Hematopoietic multipotent progenitor cell treated with erythropoietin and hydrocortisone succinate and interleukin-3 and kit ligand, for 8 days (in vitro differentiated cells): ENCODE data around the gene C14orf93.

Experiments
- DNase-seq: peaks from one replicate; pipeline ENCODE4 v3.0.0-alpha.2; 2015

The C14orf93 gene, protein sequence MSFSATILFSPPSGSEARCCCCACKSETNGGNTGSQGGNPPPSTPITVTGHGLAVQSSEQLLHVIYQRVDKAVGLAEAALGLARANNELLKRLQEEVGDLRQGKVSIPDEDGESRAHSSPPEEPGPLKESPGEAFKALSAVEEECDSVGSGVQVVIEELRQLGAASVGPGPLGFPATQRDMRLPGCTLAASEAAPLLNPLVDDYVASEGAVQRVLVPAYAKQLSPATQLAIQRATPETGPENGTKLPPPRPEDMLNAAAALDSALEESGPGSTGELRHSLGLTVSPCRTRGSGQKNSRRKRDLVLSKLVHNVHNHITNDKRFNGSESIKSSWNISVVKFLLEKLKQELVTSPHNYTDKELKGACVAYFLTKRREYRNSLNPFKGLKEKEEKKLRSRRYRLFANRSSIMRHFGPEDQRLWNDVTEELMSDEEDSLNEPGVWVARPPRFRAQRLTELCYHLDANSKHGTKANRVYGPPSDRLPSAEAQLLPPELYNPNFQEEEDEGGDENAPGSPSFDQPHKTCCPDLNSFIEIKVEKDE

DNA sequence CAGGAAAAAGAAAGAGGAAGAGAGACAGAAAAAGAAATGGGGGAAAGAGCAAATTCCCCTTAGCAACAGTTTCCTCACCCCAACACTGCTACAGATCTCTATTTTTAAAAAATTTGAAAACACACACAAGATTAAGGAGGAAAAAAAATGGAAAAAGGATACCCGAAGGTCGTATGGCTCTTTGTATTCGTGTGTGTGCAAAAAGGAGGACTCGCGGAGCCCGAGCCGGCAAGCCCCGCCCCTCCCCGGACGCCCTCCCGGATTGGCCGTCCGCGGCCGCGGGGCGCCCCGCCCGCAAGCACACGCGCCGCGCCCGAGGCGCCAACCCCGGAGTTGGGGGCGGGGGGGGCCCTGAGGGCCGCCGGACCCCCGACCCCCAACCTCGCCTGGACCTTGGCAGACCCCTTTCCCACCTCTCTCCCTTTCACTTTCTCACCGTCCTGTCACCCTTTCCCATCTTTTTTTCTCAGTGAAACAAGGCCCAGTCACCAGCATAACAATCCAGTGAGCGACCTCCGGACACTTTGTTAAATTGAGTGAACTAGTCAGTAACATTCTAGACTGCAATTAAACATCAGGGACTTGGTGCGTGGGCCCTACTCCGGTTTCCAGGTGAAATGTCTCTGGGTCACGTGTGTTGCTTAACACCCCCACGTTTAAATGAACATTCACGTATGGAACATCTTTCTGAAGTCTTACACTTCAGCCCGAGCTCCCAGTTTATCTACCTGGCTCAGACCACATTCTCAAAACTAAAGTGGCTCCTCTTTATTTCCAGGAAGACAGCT, at the start of gene C14orf93:
TSS of gene C14orf93 (minus strand) at position 205 of the 788 bp plus-strand sequence. CDS start 11,120 bp downstream, outside the sequence.
- peak; percentile 79 for DNase-seq

DNA sequence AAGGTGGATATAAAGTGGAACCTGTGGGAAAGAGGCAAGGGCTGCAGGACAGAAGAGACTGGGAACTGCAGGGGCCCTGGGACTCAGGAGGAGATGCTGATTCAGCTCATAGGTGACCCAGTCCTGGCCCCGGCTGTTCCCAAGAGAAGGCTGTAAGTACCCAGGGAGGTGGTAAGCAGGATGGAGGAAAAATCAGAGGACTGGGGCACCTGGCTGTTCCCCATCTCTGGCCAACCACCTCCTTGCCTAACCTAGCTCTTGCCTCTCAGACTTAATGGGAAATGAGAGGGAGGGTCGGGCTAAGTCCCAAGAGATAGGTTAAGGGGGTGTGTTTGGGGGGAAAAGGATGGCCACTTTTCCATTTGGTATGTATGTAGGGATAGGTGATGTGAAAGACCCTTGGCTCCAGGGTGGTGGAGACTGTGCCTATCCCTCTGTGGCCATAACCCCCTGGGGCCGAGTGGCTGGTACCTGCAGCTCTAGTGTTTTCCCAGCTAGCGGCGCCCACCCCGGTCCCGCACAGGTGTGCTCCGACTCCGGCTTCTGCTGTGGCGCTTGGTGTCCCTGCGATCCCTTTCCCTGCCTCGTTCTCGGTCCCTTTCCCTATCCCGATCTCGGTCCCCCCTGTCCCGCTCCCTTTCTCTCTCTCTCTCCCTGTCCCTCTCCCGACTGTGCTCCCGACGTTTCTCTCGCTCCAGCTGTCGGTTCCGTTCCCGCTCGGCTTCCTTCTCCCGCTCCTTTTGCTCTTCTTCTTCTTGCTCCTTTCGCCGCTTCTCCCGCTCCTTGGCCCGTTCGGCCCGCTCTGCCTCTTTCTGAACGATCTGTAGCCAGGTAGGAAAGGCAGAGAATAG, 48.9 kb upstream of the C14orf93 start:
- no peak for DNase-seq

DNA sequence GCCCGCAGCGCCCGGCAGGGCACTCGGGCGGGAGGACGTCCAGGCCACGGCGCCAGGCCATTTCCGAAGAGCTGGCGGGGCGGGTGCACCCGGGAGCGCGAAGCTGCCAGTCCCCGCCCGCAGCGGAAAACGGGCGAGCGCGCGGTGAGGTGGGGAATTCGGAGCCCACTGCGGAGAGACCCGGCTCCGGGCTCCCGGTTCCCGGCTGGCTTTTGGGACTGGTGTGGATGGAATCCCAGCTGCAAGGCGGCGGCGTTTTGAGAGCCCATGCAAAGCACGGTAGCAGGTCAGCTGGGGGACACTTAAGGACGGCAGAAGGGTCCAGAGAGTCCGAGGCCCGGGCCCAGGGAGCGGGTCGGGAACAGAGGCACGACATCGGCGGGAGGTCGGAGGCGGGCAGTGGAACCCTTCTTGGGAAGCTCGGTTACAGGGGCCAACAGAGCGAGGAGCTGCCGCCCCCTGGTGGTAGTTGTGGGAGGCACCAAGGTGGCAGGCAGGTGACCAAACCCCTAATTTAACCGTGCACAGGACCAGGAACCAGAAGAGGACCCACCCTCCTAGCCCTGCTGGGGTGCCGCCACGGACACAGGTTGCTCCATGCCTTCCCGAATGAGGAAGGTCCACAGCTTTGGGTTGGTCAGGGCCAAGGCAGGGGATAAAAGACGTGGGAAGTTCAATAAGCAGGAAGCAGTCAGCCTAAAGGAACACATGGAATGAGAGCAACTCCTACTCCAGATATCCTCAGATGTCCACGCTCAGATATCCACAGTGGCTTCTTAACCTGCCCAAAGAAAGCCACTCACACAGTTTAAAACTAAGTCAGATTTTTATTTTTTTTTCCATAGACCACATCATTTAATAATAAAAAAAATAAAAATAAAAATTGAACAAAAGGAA, 48.1 kb upstream of the C14orf93 start:
- peak; percentile 87 for DNase-seq

DNA sequence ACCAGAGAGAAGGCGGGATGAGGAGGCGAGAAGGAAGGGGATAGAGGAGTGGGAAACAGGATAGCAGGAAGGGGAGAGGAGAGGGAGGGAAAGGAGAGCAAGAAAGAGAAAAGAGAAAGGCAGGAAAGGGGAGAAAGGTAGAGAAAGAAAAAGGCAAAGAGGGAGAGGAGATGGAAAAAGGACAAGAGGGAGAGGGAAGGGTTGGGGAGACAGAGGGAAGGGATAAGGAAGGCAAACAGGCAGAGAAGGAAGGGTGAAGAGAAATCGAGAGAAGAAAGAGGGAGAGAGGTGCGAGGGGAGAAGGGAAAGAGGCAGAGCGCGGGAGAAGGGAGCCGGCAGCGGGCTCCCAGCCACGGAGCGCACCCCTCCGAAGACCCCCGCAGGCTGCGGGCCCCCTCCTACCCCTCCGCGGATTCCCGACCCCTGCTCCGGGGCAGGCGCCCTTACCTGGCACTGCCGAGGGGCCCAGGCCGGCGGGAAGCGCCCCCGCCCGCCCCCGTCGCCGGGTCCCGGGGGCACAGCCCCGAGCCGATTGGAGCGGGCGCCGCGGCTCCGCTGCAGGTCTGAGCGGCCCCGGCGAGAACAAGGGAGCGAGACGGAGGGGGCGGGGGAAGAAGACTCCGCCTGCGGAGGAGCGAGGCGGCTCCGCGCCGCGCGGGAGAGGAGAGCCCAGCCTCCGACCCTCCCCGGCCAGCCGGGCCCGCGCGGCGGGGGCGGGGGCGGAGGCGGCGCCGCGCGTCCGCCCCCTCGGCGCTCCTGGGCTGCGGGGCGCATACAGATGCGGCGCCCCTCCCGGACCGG, 47.2 kb upstream of the C14orf93 start, which contains the start of gene CDH24:
TSS of gene CDH24 (minus strand) at position 565 of the 801 bp plus-strand sequence. CDS start 1,787 bp downstream, outside the sequence.
- peak; percentile 71 for DNase-seq

DNA sequence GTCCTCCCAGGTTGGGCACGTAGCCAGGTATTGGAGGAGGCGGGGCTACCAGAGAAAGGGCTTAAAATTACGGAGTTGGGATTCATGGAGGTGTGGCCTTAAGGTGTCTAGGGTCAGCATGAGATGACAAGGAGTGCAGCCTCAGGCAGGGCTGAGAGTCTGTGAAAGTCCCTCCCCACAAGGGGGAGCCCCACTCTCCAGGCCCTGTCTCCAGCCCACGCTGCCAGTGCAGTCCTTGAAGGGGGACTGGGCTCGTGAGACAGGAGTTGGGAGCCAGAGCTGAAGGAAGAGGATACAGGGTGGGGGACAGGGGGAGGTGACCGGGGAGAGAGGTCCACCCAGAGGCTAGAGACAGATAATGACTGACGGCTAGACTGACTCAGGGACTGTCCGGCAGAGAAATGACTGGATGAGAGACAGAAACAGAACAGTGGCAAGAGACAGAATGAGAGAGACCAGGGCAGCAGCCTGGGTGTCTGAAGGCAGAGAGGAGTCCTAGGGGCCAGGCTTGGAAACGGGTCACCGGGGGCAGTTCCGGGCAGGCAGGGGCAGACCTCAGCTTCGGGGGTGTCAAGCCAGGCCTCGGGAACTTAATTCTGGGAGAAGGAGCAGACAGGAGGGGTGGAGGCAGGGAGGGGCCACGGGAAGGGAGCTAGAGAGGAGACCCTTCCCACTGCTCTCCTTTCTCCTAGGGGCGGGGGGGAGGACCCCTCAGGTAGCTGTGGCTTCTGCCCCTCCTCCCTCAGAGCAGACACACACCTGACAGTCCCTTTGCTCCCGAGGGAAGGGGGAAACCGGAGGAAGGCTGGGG, 46.4 kb upstream of the C14orf93 start:
- peak; percentile 82 for DNase-seq

DNA sequence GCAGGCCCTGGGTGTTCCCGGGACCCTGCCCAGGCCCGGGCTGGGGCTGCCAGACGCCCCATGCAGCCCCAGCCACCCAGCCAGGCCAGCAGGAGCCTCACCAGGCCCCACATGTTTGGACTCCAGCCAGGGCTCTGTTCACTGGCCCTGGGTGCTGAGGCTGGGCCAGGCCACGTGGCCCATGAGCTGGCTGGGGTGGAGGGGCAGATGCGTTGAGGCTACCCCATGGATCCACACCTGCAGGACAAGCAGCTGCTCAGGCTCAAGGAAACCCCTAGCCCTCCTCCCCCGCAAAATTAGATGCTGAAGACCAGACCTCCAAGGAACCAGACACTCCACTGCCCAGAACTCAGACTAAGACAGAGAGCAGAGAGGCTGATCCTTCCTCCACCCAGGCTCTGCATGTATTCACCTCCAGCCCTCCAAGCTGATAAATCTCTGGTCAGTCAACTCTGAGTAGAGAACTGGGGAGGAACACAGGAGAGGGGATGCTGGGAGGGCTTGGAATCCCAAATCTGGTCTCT, 45.7 kb upstream of the C14orf93 start:
- DNase-seq = peak; percentile 23

DNA sequence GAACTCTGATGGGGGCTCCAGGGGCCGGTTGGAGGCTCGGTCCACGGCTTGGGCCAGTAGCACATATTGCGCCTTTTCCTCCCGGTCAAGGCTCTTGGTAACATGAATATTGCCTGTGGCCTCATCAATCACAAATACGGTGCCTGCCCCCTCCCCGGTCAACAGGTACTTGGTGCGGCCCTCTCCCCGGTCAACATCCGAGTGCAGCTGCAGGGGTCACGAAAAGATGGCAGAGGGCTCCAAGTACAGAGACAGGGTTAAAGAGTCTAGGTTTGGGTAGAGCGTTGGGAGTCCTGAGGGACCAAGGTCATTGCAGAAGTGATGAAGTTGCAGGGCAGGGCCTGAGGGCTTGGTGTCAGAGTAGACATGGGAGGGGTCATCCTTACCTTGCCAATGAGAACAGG, 45.2 kb upstream of the C14orf93 start:
- no peak for DNase-seq

DNA sequence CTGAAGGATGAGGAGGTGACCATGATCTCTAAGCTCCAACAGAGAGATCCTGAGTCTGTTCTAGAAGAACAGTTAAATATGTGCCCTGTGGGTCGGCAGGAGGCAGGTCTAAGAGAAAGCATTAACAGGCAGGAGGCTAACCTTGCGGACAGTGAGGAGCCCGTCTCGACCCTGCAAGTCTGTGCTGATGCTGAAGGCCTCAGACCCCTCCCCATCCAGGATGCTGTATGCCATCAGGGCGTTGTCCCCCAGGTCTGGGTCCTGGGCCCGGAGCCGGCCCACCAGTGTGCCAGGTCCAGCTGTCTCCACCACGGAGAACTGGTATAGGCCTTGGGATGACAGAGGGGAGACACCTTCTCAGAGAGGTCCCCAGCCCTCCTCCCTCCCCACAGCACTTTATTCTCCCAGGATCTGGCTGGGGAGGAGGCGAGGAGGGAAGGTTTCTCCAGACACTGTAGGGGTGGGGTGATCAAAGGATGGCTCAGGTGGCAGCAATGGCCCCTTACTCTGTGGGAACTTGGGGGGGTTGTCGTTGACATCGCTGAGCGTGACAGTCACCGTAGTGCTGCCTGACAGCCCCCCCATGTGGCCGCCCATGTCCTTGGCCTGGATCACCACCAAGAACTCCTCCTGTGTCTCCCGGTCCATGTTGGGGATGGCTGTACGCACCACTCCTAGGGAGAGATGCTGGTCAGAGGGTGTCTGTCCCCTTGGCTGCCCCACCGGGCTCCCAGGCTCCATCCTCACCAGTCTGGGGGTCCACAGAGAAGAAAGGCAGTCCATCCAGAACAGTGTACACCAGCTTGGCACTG, 44.3 kb upstream of the C14orf93 start:
- no peak for DNase-seq

DNA sequence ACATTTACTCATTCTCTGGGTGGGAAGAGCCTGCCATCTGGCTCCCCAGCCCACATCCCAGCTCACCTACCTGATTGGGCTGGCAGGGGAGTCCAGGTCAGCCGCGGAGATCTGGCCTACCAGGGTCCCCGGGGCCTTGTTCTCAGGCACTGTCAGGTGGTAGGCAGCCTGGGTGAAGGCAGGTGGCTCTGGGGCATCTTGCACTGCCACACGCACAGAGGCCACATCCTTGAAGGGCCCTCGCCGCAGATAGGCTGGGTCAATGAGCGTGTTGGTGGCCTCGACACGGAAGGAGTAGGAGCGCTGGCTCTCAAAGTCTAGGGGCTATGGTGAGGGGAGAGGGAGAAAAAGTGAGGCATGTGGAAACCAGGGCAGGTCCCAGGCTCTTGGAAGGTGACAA, 43.5 kb upstream of the C14orf93 start:
- DNase-seq = no peak

DNA sequence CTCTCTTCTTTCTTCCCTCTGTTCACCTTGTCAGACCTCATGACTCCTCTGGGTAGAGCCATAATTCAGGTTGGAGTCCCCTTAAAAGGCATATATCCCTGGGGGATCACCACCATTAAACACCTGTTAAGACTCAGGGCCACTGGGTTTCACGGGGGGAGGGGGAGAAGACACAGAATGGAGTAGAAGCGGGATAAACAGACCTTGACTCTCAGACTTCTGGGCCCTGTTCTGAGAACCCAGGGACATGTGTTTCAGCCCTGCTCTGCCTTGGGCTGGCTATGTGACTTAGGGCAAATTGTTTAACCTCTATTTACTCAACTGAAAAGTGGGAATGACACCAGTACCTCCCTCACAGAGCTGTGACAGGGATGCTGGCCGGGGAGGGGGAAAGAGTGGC, 42.7 kb upstream of the C14orf93 start:
- DNase-seq = no peak

DNA sequence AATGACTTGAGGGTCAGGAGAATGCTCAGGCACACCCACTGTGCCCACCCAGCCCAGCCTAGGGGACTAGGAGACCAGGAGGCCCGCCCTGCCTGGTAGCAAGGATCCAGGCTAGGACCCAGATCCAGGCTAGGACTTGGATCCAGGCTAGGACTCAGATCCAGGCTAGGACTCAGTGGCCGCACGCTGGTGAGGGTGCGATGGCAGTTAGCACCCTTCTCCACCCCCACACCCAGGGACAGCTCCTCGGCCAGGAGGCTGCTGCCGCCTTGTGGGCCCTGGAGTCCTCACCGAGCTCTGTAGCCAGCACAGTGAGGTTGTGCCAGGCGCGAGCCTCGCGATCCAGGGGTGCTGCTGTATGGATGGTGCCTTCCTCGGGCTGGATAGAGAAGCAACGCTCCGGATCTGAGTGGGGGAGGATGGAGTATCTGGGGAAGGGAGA, 42.3 kb upstream of the C14orf93 start:
- no peak for DNase-seq

DNA sequence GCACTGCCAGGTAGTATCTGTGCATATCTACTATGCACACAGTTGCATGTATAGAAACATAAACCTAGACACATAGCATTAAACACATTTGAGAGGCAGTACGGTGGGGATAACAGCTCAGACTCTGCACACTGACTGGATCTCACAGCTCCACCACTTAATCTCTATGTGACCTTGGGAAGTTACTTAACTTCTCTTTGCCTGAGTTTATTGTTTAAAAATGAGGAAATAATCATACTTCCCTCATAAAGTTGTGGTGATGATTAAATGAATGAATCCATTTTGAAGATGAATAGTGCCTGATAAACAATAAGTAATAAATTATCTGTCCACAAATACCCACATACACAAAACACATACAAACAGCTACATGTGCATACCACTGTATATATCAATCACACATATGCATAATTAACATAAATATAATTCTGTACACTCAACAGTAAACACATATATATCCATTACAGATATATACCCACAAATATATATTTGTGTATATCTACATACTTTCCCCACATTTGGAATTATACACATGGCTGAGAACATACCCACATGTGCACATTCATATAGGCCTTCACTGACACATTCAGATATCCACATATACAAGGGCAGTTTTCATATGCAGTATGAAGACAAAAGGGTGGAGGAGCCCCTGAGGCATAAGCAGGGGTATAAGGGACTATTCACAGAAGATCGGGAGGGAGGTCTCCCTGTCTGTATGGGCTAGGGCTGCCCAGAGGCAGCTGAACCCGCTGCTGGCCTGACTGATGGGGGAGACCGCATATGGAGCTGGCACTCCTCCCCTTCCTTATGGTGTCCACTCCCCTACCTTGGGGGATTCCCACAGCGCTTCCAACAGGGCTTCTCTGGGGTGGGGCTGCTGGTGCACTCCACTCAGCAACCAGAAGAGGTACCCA, 41.5 kb upstream of the C14orf93 start:
- DNase-seq = no peak

DNA sequence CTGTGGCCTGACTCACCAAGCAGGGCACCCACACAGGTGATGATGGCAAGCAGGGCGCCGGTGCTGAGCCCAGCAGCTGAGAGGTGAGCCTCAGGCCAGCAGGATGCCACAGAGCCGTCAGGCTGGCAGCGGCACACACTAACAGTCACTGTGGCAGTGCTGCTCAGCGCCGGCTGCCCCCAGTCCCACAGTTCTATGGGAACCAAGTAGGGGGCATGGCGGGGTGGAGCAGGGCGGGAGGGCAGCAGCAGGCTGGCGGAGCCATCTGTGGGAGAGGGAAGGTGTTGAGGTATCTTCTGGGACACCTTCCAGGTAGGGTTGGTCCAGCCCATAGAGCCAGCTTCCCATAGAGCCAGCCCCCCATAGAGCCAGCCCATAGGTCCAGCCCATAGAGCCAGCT, 39.1 kb upstream of the C14orf93 start:
- no peak for DNase-seq

DNA sequence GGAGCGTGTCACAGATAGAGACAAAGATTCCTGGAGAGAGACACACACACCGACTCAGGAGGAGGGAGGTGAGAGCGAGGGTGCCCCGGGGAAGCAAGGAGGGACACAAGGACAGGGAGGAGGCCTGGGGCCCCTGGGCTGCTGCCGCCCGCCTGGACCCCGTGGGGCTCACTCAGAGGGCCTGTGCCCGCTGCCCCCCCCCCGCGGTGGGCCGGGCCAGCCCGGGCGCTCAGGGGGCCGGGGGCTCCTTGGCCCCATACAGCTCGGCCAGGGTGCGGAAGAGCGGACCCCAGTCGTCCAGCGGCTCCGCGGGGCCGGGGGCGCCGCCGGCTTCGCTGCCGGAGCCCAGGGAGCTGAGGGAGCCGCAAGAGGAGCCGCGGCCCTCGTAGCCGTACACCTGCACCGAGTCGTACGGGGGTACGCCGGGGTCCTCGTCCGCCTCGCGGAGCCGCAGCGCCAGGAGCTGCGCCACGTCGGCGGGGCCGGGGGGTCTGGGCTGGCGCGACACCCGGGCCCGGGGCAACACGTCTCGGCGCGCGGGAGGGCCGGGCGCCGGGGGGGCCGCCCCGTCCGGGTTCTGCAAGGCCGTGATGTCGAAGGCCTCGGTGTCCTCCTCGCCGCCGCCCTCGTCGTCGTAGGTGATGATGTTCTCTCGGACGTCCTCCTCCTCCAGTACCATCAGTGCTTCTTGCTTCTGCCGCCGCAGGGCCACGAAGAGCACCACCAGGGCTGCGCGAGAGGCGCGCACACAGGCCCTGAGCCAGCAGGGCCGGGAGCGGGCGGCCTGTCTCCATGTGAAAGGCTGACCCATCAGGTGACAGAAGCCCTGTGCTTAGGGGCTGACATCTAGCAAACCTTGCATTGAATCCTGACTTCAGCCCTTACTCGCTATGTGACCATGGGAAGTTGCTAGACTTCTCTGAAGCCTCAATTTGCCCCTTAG, 38.1 kb upstream of the C14orf93 start:
- no peak for DNase-seq

DNA sequence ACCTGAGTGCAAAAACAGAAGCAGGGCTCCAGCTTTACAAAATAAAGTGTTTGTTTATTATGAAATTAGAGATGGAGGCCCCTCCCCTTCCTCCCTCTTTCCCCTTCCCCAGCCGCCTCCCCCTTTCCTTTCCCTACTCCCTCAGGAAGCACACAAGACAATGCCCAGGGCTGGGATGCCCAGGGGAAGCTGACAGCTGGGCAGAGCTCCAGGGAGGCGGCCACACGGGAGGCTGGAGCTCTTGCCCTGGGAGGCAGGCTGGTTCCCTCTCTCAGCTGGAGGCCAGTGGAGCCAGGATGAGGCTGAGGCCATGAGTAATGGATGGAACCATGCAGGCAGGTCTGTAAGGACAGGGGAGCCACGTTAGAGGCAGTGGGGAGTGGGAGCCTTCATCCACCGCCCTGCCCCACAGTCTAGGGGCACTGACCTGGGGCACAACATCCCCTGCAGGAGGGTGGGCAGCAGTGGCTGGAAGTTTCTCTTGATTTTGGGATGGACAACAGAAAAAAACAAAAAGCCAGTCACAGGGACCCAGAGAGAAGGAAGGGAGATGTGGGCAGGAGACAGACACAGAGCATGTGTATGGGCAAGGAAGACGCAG, 37.2 kb upstream of the C14orf93 start:
- DNase-seq = no peak
